ENCODE data around the gene MRPL53. TPM values are rescaled to one million over a fixed set of nuclear protein-coding genes. Genes with fewer than 3 reads are reported as not detected.
"Not testable (repeated sequence)": the region's sequence is repeated elsewhere in the genome, so short reads cannot be mapped to it uniquely, and the experiment has no call there.

The MRPL53 gene
- total RNA-seq, 4 donors from 2014 or later = 8.8 to 101 (median 45.8) TPM

GRCh38 chr2:74474481-74474880 lies 2.0 kb upstream of the MRPL53 start:
- Histone ChIP-seq H3K27ac (no peak overlapping the region), H3K9me3 (no peaks in the 10 kb centered on the region), H3K27me3 (no peaks in the 10 kb centered on the region), H3K4me3 (no peak overlapping the region), H3K36me3 (no peaks in the 10 kb centered on the region), H3K4me1 (no peaks in the 10 kb centered on the region)
- intact Hi-C loops (cut with DNase I; ENCODE audit: low total_unique reads) = no loop called here
- no peak for DNase-seq
- TF ChIP-seq CTCF (IDR thresholded peaks at IDR 0.05) = no peak
- no peak for TF ChIP-seq POLR2A (IDR thresholded peaks at IDR 0.05)

GRCh38 chr2:74472945-74473258 lies 422 bp upstream of the MRPL53 start:
- intact Hi-C loops (cut with DNase I; ENCODE audit: low total_unique reads) = no loop called here
- no peak for TF ChIP-seq POLR2A (IDR thresholded peaks at IDR 0.05)
- Histone ChIP-seq H3K27me3 (no peaks in the 10 kb centered on the region), H3K4me3 (peak overlapping the region; percentile 57 to 63), H3K36me3 (no peaks in the 10 kb centered on the region), H3K4me1 (no peaks in the 10 kb centered on the region), H3K9me3 (no peaks in the 10 kb centered on the region), H3K27ac (peak overlapping the region; percentile 77 to 82)
- DNase-seq = no peak

- TF ChIP-seq POLR2A (IDR thresholded peaks at IDR 0.05) = no peak
- no peak for TF ChIP-seq CTCF (IDR thresholded peaks at IDR 0.05)
- Histone ChIP-seq H3K9me3 (no peaks in the 10 kb centered on the region), H3K4me1 (no peaks in the 10 kb centered on the region), H3K27ac (peak overlapping the region; percentile 77 to 82), H3K27me3 (no peaks in the 10 kb centered on the region), H3K36me3 (no peaks in the 10 kb centered on the region), H3K4me3 (peak overlapping the region; percentile 57 to 63)
- no peak for DNase-seq
- intact Hi-C loops (cut with DNase I; ENCODE audit: low total_unique reads) = no loop called here
These were observed 981 bp downstream of the MRPL53 start for GRCh38 chr2:74471332-74472065.

GRCh38 chr2:74470742-74471141 lies 1.7 kb downstream of the MRPL53 start:
- H3K36me3 ChIP-seq; H3K9me3 ChIP-seq; H3K27ac ChIP-seq; DNase-seq; H3K4me3 ChIP-seq; intact Hi-C loops (cut with DNase I; ENCODE audit: low total_unique reads); H3K27me3 ChIP-seq; H3K4me1 ChIP-seq: not testable (repeated sequence)

- no peaks in the 10 kb centered on the region for H3K9me3 ChIP-seq
- H3K27ac ChIP-seq = peak overlapping the region; percentile 64 to 81
- H3K4me3 ChIP-seq = peak overlapping the region; percentile 66 to 96
- H3K4me1 ChIP-seq = peaks cover 4 to 7% of the 10 kb centered on the region in 2 donors
- no peak for DNase-seq
- intact Hi-C loops (cut with DNase I; ENCODE audit: low total_unique reads) = no loop called here
- H3K36me3 ChIP-seq = no peaks in the 10 kb centered on the region
- no peak for TF ChIP-seq CTCF (IDR thresholded peaks at IDR 0.05)
- no peak for TF ChIP-seq POLR2A (IDR thresholded peaks at IDR 0.05)
- H3K27me3 ChIP-seq = no peaks in the 10 kb centered on the region
These were observed 8.1 kb downstream of the MRPL53 start for GRCh38 chr2:74464406-74464805.

- DNase-seq = no peak
- intact Hi-C loops (cut with DNase I; ENCODE audit: low total_unique reads) = no loop called here
- Histone ChIP-seq H3K4me3 (no peak overlapping the region), H3K27ac (no peak overlapping the region), H3K9me3 (no peaks in the 10 kb centered on the region), H3K36me3 (no peaks in the 10 kb centered on the region), H3K27me3 (no peaks in the 10 kb centered on the region), H3K4me1 (peaks cover 4 to 7% of the 10 kb centered on the region in 2 donors)
- TF ChIP-seq POLR2A (IDR thresholded peaks at IDR 0.05) (no peak), CTCF (IDR thresholded peaks at IDR 0.05) (no peak)
These were observed 9.7 kb downstream of the MRPL53 start for GRCh38 chr2:74462786-74463105.
